ENCODE data around the gene RNF212.

The RNF212 gene

DNA sequence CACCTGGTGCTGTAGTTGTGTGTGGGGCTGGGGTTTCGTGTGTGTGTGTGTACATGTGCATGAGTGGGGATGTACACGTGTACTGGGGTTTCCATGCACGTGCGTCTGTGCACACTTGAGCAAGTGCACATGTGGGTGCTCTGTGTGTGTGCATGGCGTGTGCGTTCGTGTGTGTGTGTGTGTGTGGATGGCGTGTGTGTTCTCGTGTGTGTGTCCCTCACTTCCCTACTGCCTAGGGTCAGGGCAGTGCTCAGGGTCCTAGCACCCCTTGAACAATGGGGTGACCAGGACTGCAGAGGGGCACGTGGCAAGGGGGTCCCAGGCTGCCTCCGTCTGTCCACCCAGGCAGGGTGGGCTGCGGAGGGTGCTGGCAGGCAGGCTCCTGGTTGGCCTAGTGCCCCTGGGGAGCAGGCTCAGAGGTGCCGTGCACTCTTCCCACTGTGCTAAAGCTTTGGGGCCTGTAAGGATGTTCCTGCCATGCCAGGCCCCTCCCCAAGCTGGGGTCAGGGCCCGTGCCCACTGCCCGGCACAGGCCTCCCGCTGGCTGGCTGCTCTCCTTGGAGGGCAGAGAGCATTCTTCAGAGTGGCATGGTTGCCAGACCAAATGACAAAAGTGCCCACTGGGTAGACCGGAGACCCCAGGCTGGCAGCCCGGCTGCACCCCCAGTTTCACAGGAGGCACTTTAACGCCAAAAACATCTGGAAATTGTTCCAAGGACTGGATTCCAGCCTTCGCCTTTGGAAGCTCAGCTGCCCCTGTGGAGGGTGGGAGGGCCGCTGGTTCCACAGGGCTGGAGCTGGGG is 72.8 kb downstream of the RNF212 start:
- H2AFZ ChIP-seq = no peak overlapping the region
- no peak overlapping the region for H3K9ac ChIP-seq
- H3K36me3 ChIP-seq (ENCODE audit: control insufficient read depth, insufficient read depth, low read length) = no peaks in the 10 kb centered on the region
- H3K4me3 ChIP-seq (ENCODE audit: low read depth, low read length) = no peak overlapping the region
- H3K27ac ChIP-seq = no peak overlapping the region
- H3K4me2 ChIP-seq (ENCODE audit: low read length) = no peak overlapping the region
- no peaks in the 10 kb centered on the region for H3K4me1 ChIP-seq
- TF ChIP-seq, protein P1, sequence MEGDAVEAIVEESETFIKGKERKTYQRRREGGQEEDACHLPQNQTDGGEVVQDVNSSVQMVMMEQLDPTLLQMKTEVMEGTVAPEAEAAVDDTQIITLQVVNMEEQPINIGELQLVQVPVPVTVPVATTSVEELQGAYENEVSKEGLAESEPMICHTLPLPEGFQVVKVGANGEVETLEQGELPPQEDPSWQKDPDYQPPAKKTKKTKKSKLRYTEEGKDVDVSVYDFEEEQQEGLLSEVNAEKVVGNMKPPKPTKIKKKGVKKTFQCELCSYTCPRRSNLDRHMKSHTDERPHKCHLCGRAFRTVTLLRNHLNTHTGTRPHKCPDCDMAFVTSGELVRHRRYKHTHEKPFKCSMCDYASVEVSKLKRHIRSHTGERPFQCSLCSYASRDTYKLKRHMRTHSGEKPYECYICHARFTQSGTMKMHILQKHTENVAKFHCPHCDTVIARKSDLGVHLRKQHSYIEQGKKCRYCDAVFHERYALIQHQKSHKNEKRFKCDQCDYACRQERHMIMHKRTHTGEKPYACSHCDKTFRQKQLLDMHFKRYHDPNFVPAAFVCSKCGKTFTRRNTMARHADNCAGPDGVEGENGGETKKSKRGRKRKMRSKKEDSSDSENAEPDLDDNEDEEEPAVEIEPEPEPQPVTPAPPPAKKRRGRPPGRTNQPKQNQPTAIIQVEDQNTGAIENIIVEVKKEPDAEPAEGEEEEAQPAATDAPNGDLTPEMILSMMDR (IDR thresholded peaks at IDR 0.05) = no peak
- H3K79me2 ChIP-seq = no peaks in the 10 kb centered on the region
- peaks cover 4% of the 10 kb centered on the region for H3K27me3 ChIP-seq (ENCODE audit: control insufficient read depth, insufficient read depth, low read length)
- H3K9me3 ChIP-seq (ENCODE audit: control insufficient read depth, low read length) = no peaks in the 10 kb centered on the region

DNA sequence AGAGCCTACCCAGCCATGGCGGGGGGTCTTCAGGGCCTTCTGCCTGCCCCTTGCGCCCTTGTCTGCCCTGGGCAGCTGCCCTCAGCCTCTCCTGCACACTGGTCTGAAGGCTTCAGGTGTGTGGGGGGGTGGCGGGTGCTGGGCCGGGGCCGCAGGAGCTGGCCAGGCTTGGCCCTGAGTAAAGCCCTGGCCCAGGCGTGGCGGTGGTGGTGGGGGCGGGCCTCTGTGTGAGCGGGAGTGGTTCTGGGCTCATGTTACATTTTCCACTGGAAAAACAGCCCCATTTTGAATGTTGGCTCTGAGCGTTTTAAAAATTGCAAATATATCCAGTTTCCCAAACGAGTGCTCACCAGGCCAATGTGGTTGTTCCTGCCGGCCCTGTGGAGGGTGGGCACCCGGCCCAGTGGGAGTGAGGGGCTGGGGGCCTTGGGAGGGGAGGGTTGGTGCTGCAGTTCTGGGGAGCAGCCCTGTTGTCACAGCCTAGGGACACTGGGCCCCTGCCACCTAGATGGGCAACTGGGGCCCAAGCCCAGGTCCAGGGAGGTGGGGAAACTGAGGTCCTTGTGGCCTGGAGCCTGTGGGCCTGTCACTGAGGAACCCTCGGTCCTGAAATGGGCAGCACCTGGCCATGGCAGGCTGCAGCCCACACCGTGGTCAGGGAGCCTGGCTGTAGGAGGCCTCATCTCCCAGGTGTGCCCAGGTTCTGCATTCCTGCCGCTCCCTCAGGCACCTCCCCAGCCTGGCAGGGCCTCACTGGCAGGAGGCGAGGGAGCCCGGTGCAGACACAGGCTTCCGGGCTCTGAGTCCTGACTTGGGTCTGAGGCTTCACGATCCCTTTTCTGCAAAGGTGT is 73.6 kb downstream of the RNF212 start:
- H3K4me2 ChIP-seq (ENCODE audit: low read length) = no peak overlapping the region
- H3K9me3 ChIP-seq (ENCODE audit: control insufficient read depth, low read length) = no peaks in the 10 kb centered on the region
- H2AFZ ChIP-seq = no peak overlapping the region
- no peaks in the 10 kb centered on the region for H3K36me3 ChIP-seq (ENCODE audit: control insufficient read depth, insufficient read depth, low read length)
- H3K9ac ChIP-seq = no peak overlapping the region
- no peaks in the 10 kb centered on the region for H3K4me1 ChIP-seq
- no peaks in the 10 kb centered on the region for H3K27me3 ChIP-seq (ENCODE audit: control insufficient read depth, insufficient read depth, low read length)
- H3K79me2 ChIP-seq = no peaks in the 10 kb centered on the region
- H3K27ac ChIP-seq = no peak overlapping the region
- H3K4me3 ChIP-seq (ENCODE audit: low read depth, low read length) = no peak overlapping the region
- TF ChIP-seq, protein P1 (IDR thresholded peaks at IDR 0.05) = no peak

DNA sequence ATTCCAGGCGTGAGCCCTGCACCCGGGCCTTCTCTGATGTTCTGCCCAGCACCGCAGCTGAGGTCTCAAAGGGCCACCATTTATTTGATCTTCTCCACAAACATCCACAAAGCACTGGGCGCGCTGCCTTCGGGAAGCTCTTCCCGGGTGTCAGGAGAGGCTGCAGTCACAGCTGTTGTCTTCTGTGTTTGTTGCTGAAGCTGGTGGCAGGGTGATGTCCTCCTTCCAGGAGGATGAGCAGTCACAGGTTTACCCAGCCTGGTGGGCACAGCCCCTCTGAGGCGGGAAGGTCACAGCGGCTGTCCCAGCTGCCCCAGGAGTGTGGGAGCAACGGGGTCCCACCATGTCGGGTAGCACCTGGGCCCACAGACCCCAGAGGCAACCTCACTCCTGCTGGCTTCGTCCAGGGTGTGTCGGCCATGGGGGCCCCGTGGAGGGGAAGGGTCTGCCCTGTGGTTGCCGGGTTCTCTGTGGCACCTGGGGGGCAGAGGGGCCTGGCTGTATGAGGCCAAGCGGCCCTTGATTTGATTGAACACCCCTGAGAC is 74.3 kb downstream of the RNF212 start:
- no peak overlapping the region for H3K4me2 ChIP-seq (ENCODE audit: low read length)
- no peak overlapping the region for H3K9ac ChIP-seq
- H3K79me2 ChIP-seq = no peaks in the 10 kb centered on the region
- TF ChIP-seq, protein P1 (IDR thresholded peaks at IDR 0.05) = no peak
- H3K36me3 ChIP-seq (ENCODE audit: control insufficient read depth, insufficient read depth, low read length) = no peaks in the 10 kb centered on the region
- no peaks in the 10 kb centered on the region for H3K9me3 ChIP-seq (ENCODE audit: control insufficient read depth, low read length)
- no peaks in the 10 kb centered on the region for H3K4me1 ChIP-seq
- H2AFZ ChIP-seq = no peak overlapping the region
- H3K4me3 ChIP-seq (ENCODE audit: low read depth, low read length) = no peak overlapping the region
- H3K27me3 ChIP-seq (ENCODE audit: control insufficient read depth, insufficient read depth, low read length) = no peaks in the 10 kb centered on the region
- no peak overlapping the region for H3K27ac ChIP-seq

DNA sequence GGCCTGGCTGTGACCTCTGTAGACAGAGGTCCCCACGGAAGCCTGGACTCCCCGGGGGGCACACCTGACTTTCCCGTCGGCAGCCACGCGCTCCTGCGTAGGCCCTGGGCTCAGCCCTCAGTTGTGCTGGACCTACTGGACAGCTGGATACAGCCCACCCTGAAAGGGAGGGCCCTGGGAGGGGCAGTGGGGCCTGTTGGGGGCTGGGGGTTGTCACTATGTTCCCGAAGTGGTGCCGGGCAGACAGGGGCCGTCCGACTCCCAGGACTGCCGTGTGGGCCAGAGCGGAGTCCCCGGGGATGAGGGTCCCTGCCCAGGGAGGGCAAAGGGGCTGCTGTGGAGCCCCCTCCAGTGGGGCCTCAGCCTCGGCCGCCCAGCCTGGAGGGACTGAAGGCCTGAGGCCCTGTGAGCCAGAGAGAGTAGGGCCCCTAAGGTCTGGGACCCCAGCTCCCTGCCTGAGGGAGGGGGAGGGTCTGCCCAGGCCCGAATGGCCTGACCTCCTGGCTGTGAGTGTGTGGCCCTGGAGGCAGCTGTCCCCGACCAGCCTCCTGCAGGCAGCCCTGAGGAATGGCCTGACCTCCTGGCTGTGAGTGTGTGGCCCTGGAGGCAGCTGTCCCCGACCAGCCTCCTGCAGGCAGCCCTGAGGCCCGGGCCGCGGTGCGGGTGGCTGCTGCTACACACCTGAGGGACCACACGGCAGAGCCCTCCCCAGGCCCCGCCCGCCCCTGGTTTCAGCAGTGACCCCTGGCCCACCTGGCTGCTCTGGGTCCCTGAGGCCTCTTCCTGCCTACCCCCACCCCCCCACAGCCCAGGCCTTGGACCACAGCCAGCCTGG is 76.2 kb downstream of the RNF212 start:
- Histone ChIP-seq H3K4me3 (ENCODE audit: low read depth, low read length) (no peak overlapping the region), H3K36me3 (ENCODE audit: control insufficient read depth, insufficient read depth, low read length) (no peaks in the 10 kb centered on the region), H3K79me2 (no peaks in the 10 kb centered on the region), H3K4me2 (ENCODE audit: low read length) (no peak overlapping the region), H3K27ac (no peak overlapping the region), H3K9me3 (ENCODE audit: control insufficient read depth, low read length) (no peaks in the 10 kb centered on the region), H3K9ac (no peak overlapping the region), H3K27me3 (ENCODE audit: control insufficient read depth, insufficient read depth, low read length) (no peaks in the 10 kb centered on the region), H2AFZ (no peak overlapping the region), H3K4me1 (no peaks in the 10 kb centered on the region)
- TF ChIP-seq, protein P1 (IDR thresholded peaks at IDR 0.05) = no peak
